Kidney tubule cell (primary cell): ENCODE data around the gene SLC46A3.
"Not testable (repeated sequence)": the region's sequence is repeated elsewhere in the genome, so short reads cannot be mapped to it uniquely, and the experiment has no call there.

Experiments
- DNase-seq: peaks from one replicate; pipeline ENCODE4 v3.0.0-alpha.2; 2018; ENCODE audit warnings: low spot score

The SLC46A3 gene

GRCh38 chr13:28718543-28719226 is at the start of gene SLC46A3:
Gene SLC46A3 (minus strand): TSS chr13:28718970. CDS start chr13:28717998, 972 bp downstream.
- peak; percentile 98 for DNase-seq

GRCh38 chr13:28763887-28764286 is 45.1 kb upstream of the SLC46A3 start:
- no peak for DNase-seq

- peak; percentile 60 for DNase-seq
These were observed 42.8 kb upstream of the SLC46A3 start for GRCh38 chr13:28761586-28761985.

GRCh38 chr13:28755546-28755870 is 36.7 kb upstream of the SLC46A3 start:
- no peak for DNase-seq

GRCh38 chr13:28754698-28755545 is 36.2 kb upstream of the SLC46A3 start:
- peak; percentile 31 for DNase-seq

GRCh38 chr13:28753946-28754345 is 35.2 kb upstream of the SLC46A3 start:
- no peak for DNase-seq

- peak; percentile 92 for DNase-seq
These were observed 34.6 kb upstream of the SLC46A3 start for GRCh38 chr13:28753208-28753892.

- peak; percentile 2 for DNase-seq
These were observed 32.6 kb upstream of the SLC46A3 start for GRCh38 chr13:28751175-28751960.

GRCh38 chr13:28750187-28751045 is 31.6 kb upstream of the SLC46A3 start:
- peak; percentile 6 for DNase-seq

GRCh38 chr13:28747851-28748250 is 29.1 kb upstream of the SLC46A3 start:
- DNase-seq, result no peak

GRCh38 chr13:28746287-28746612 is 27.5 kb upstream of the SLC46A3 start:
- no peak for DNase-seq

- no peak for DNase-seq
These were observed 25.9 kb upstream of the SLC46A3 start for GRCh38 chr13:28744656-28745055.

GRCh38 chr13:28744091-28744536 is 25.3 kb upstream of the SLC46A3 start:
- DNase-seq, result no peak

GRCh38 chr13:28743499-28744083 is 24.8 kb upstream of the SLC46A3 start:
- no peak for DNase-seq

- no peak for DNase-seq
These were observed 24.2 kb upstream of the SLC46A3 start for GRCh38 chr13:28743020-28743419.

- not testable (repeated sequence) for DNase-seq
These were observed 23.7 kb upstream of the SLC46A3 start for GRCh38 chr13:28742445-28742844.

GRCh38 chr13:28741084-28741491 is 22.3 kb upstream of the SLC46A3 start:
- no peak for DNase-seq

- no peak for DNase-seq
These were observed 20.6 kb upstream of the SLC46A3 start for GRCh38 chr13:28739376-28739775.

GRCh38 chr13:28735481-28736029 is 16.8 kb upstream of the SLC46A3 start:
- no peak for DNase-seq

- no peak for DNase-seq
These were observed 16.1 kb upstream of the SLC46A3 start for GRCh38 chr13:28734906-28735305.
